Natural killer cell (primary cell): ENCODE measurements around the gene GPBP1L1. TPM values are rescaled to one million over a fixed set of nuclear protein-coding genes. Genes with fewer than 3 reads are reported as not detected.

ENCODE experiments used
- ATAC-seq, 3 donors: fragments of 150-1000 bp in 2 of 3; fragments of 200-7000 bp in 1 of 3; cut with Tn5 transposase; 1 replicate in 1 of 3; 2 replicates in 2 of 3; pipeline ENCODE4 v1.10.0; 2021; ENCODE audit warnings: mild to moderate bottlenecking in 2 of 3, moderate library complexity in 2 of 3
- DNase-seq, 2 donors: peaks; one replicate each; pipeline versions ENCODE4 v3.0.0 to v3.0.0-alpha.2; 2013 to 2021; ENCODE audit warnings: mixed read lengths in 1 of 2
- H3K27ac ChIP-seq: one replicate; pipeline ENCODE4 v1.5.1; 2013; ENCODE audit warnings: mild to moderate bottlenecking, low read length
- H3K27me3 ChIP-seq: one replicate; pipeline ENCODE4 v1.6.1; 2013; ENCODE audit warnings: low read length; ENCODE audit not compliant: control insufficient read depth, insufficient read depth
- H3K36me3 ChIP-seq: one replicate; pipeline ENCODE4 v1.6.1; 2013; ENCODE audit warnings: low read length; ENCODE audit not compliant: control insufficient read depth, insufficient read depth
- H3K4me1 ChIP-seq: one replicate; pipeline ENCODE4 v1.6.1; 2013; ENCODE audit warnings: low read length; ENCODE audit not compliant: control insufficient read depth, insufficient read depth
- H3K4me3 ChIP-seq: one replicate; pipeline ENCODE4 v1.5.1; 2013; ENCODE audit warnings: low read length
- H3K9me3 ChIP-seq: one replicate; pipeline ENCODE4 v1.6.1; 2013; ENCODE audit warnings: low read length; ENCODE audit not compliant: control insufficient read depth, insufficient read depth
- H3K27ac Mint-ChIP-seq, 2 donors: one replicate each; pipeline ENCODE4 v1.8.0; 2022; ENCODE audit warnings: mild to moderate bottlenecking in 2 of 2, mixed read lengths in 2 of 2, moderate library complexity in 1 of 2
- H3K27me3 Mint-ChIP-seq, 2 donors: one replicate each; pipeline ENCODE4 v1.8.0; 2022; ENCODE audit warnings: low read depth in 2 of 2, mixed read lengths in 2 of 2
- H3K36me3 Mint-ChIP-seq: one replicate; pipeline ENCODE4 v1.8.0; 2022; ENCODE audit warnings: mixed read lengths
- H3K4me1 Mint-ChIP-seq, 2 donors: one replicate each; pipeline ENCODE4 v1.8.0; 2022; ENCODE audit warnings: mixed read lengths in 2 of 2
- H3K4me3 Mint-ChIP-seq: one replicate; pipeline ENCODE4 v1.8.0; 2022; ENCODE audit warnings: mild to moderate bottlenecking, moderate library complexity, mixed read lengths
- H3K9me3 Mint-ChIP-seq, 2 donors: one replicate each; pipeline ENCODE4 v1.8.0; 2022; ENCODE audit warnings: mixed read lengths in 2 of 2
- CTCF ChIP-seq: fragments of 200-600 bp; IDR thresholded peaks from one replicate; pipeline ENCODE4 v1.8.0; 2022; ENCODE audit warnings: antibody characterized with exemption
- WGBS: methylation state at CpG from one replicate; pipeline ENCODE4 v1.1.7; 2013; ENCODE audit warnings: missing lambda C conversion rate; ENCODE audit not compliant: insufficient coverage; 5-methylcytosine and 5-hydroxymethylcytosine counted together
- intact Hi-C: fragments of 100-400 bp; cut with micrococcal nuclease; formaldehyde crosslinking; loops from one replicate; pipeline ENCODE4 v1.14.2; 2022
- total RNA-seq, 4 donors: library from RNA; stranded (reverse); fragments of 120-200 nt in 1 of 4; gene quantifications; one replicate each; pipeline versions ENCODE4 v1.2.3 to v1.2.4, GENCODE V29; 2013 to 2022

GPBP1L1 gene
- total RNA-seq, 3 donors from 2014 or later (not counting 1 experiment from before 2014, with no cell fraction given), result 144 to 176 (median 153) TPM

- Histone ChIP-seq H3K9me3 (no peaks in the 10 kb centered on the region), H3K4me1 (no peaks in the 10 kb centered on the region), H3K27me3 (no peaks in the 10 kb centered on the region), H3K36me3 (peaks cover 47% of the 10 kb centered on the region), H3K27ac (no peak overlapping the region), H3K4me3 (no peak overlapping the region)
- Mint-ChIP-seq H3K4me1 (peaks cover 6 to 16% of the 10 kb centered on the region in 2 donors), H3K27me3 (no peaks in the 10 kb centered on the region), H3K4me3 (no peak overlapping the region), H3K9me3 (no peaks in the 10 kb centered on the region), H3K36me3 (peaks cover 14% of the 10 kb centered on the region), H3K27ac (peak overlapping the region in 1 of 2 donors; percentile 41)
- DNase-seq, result peak in 1 of 2 donors; percentile 10
- ATAC-seq, result no peak
- TF ChIP-seq CTCF, result no peak
- intact Hi-C loops, result no loop called here
Measured at GRCh38 chr1:45643978-45644377, 42.4 kb downstream of the GPBP1L1 start.

GRCh38 chr1:45643321-45643720, 43.0 kb downstream of the GPBP1L1 start:
- no peak for ATAC-seq
- Histone ChIP-seq H3K4me3 (no peak overlapping the region), H3K27me3 (no peaks in the 10 kb centered on the region), H3K36me3 (peaks cover 50% of the 10 kb centered on the region), H3K9me3 (no peaks in the 10 kb centered on the region), H3K4me1 (no peaks in the 10 kb centered on the region), H3K27ac (no peak overlapping the region)
- H3K27me3 Mint-ChIP-seq, result no peaks in the 10 kb centered on the region
- H3K36me3 Mint-ChIP-seq, result peaks cover 14% of the 10 kb centered on the region
- peaks cover 6 to 16% of the 10 kb centered on the region in 2 donors for H3K4me1 Mint-ChIP-seq
- intact Hi-C loops, result no loop called here
- DNase-seq, result no peak
- WGBS, result 92% methylated on average over 4 of the region's 5 CpGs
- TF ChIP-seq CTCF, result no peak
- no peak overlapping the region for H3K4me3 Mint-ChIP-seq
- peak overlapping the region; percentile 31 to 53 for H3K27ac Mint-ChIP-seq
- H3K9me3 Mint-ChIP-seq, result no peaks in the 10 kb centered on the region

GRCh38 chr1:45640293-45640692, 46.0 kb downstream of the GPBP1L1 start:
- no peaks in the 10 kb centered on the region for H3K4me1 ChIP-seq
- no peaks in the 10 kb centered on the region for H3K27me3 ChIP-seq
- Mint-ChIP-seq H3K4me1 (peaks cover 0 to 10% of the 10 kb centered on the region in 2 donors), H3K36me3 (peaks cover 14% of the 10 kb centered on the region), H3K27ac (no peak overlapping the region), H3K4me3 (no peak overlapping the region), H3K27me3 (no peaks in the 10 kb centered on the region), H3K9me3 (no peaks in the 10 kb centered on the region)
- no peak for TF ChIP-seq CTCF
- intact Hi-C loops, result no loop called here
- 94% methylated on average over 1 of the region's 1 CpG for WGBS
- H3K36me3 ChIP-seq, result peaks cover 66% of the 10 kb centered on the region
- no peak overlapping the region for H3K27ac ChIP-seq
- H3K9me3 ChIP-seq, result no peaks in the 10 kb centered on the region
- ATAC-seq (no peak), DNase-seq (no peak)
- no peak overlapping the region for H3K4me3 ChIP-seq

GRCh38 chr1:45635211-45635610, 51.1 kb downstream of the GPBP1L1 start:
- Mint-ChIP-seq H3K36me3 (peaks cover 11% of the 10 kb centered on the region), H3K4me3 (no peak overlapping the region), H3K4me1 (no peaks in the 10 kb centered on the region), H3K27me3 (no peaks in the 10 kb centered on the region), H3K27ac (no peak overlapping the region), H3K9me3 (no peaks in the 10 kb centered on the region)
- intact Hi-C loops, result no loop called here
- no peak overlapping the region for H3K27ac ChIP-seq
- no peaks in the 10 kb centered on the region for H3K27me3 ChIP-seq
- no peak for TF ChIP-seq CTCF
- H3K36me3 ChIP-seq, result peaks cover 86% of the 10 kb centered on the region
- WGBS, result no CpG with 5 or more reads among the region's 1 CpG
- H3K4me3 ChIP-seq, result no peak overlapping the region
- ATAC-seq, result no peak
- H3K9me3 ChIP-seq, result no peaks in the 10 kb centered on the region
- DNase-seq, result no peak
- no peaks in the 10 kb centered on the region for H3K4me1 ChIP-seq
